ENCODE measurements around the gene ZNF438. TPM values are rescaled to one million over a fixed set of nuclear protein-coding genes. Genes with fewer than 3 reads are reported as not detected.

ZNF438 gene
- polyA plus RNA-seq, 3 donors = 5.4 to 11.1 (median 9.3) TPM

GRCh38 chr10:30834153-30834552, 197.5 kb downstream of the ZNF438 start:
- H3K27ac Mint-ChIP-seq = no peak overlapping the region
- no peaks in the 10 kb centered on the region for H3K27me3 Mint-ChIP-seq (ENCODE audit: low read depth in 3 of 3)
- intact Hi-C loops (cut with micrococcal nuclease) = no loop called here

GRCh38 chr10:30833628-30833970, 198.1 kb downstream of the ZNF438 start:
- Histone ChIP-seq H3K36me3 (replicated peaks in 1 of 2; ENCODE audit: control insufficient read depth in 1 of 2, insufficient read depth in 2 of 2, low read length in 2 of 2) (peaks cover 0 to 6% of the 10 kb centered on the region in 2 donors), H3K4me1 (ENCODE audit: control insufficient read depth in 1 of 2, insufficient read depth in 2 of 2, low read length in 2 of 2) (peaks cover 0 to 2% of the 10 kb centered on the region in 2 donors), H3K27me3 (ENCODE audit: control insufficient read depth in 2 of 2, insufficient read depth in 2 of 2, low read length in 2 of 2) (no peaks in the 10 kb centered on the region), H2AFZ (ENCODE audit: insufficient read depth, low read depth, low read length, poor library complexity, severe bottlenecking) (no peak overlapping the region), H3K4me2 (replicated peaks; ENCODE audit: extremely low read depth, low read length, poor library complexity, severe bottlenecking) (no peak overlapping the region), H3K9ac (ENCODE audit: insufficient read depth, low read length, poor library complexity, severe bottlenecking) (no peak overlapping the region), H3K27ac (ENCODE audit: low read depth in 1 of 2, low read length in 2 of 2) (no peak overlapping the region), H4K20me1 (ENCODE audit: insufficient read depth, low read length) (no peaks in the 10 kb centered on the region), H3K4me3 (replicated peaks in 1 of 3; ENCODE audit: low read depth in 2 of 3, low read length in 3 of 3) (no peak overlapping the region), H3K9me3 (replicated peaks in 1 of 2; ENCODE audit: control insufficient read depth in 1 of 2, insufficient read depth in 1 of 2, low read length in 2 of 2) (no peaks in the 10 kb centered on the region), H3K79me2 (ENCODE audit: insufficient read depth, low read length) (no peaks in the 10 kb centered on the region)
- no peak for TF ChIP-seq CTCF (IDR thresholded peaks at IDR 0.05)
- H3K27ac Mint-ChIP-seq = peak overlapping the region in 2 of 7 donors; percentile 26 to 70
- peaks cover 21 to 25% of the 10 kb centered on the region in 2 donors for H3K36me3 Mint-ChIP-seq
- intact Hi-C loops (cut with micrococcal nuclease) = no loop called here
- H3K4me1 Mint-ChIP-seq = peaks cover 2% of the 10 kb centered on the region
- no peaks in the 10 kb centered on the region for H3K27me3 Mint-ChIP-seq (ENCODE audit: low read depth in 3 of 3)
- peaks cover 0 to 3% (median 0%) of the 10 kb centered on the region in 7 donors for H3K9me3 Mint-ChIP-seq
- DNase-seq = no peak
- WGBS (ENCODE audit: insufficient coverage) = 93% methylated on average over 5 of the region's 5 CpGs
- no peak overlapping the region for H3K4me3 Mint-ChIP-seq

More at GRCh38 chr10:30834153-30834552, 197.5 kb downstream of the ZNF438 start:
- Histone ChIP-seq H3K27ac (ENCODE audit: low read depth in 1 of 2, low read length in 2 of 2) (no peak overlapping the region), H3K4me3 (replicated peaks in 1 of 3; ENCODE audit: low read depth in 2 of 3, low read length in 3 of 3) (no peak overlapping the region), H3K36me3 (replicated peaks in 1 of 2; ENCODE audit: control insufficient read depth in 1 of 2, insufficient read depth in 2 of 2, low read length in 2 of 2) (peaks cover 0 to 6% of the 10 kb centered on the region in 2 donors), H3K4me1 (ENCODE audit: control insufficient read depth in 1 of 2, insufficient read depth in 2 of 2, low read length in 2 of 2) (peaks cover 0 to 6% of the 10 kb centered on the region in 2 donors), H4K20me1 (ENCODE audit: insufficient read depth, low read length) (no peaks in the 10 kb centered on the region), H3K9me3 (replicated peaks in 1 of 2; ENCODE audit: control insufficient read depth in 1 of 2, insufficient read depth in 1 of 2, low read length in 2 of 2) (no peaks in the 10 kb centered on the region), H3K79me2 (ENCODE audit: insufficient read depth, low read length) (no peaks in the 10 kb centered on the region), H3K9ac (ENCODE audit: insufficient read depth, low read length, poor library complexity, severe bottlenecking) (no peak overlapping the region), H2AFZ (ENCODE audit: insufficient read depth, low read depth, low read length, poor library complexity, severe bottlenecking) (no peak overlapping the region), H3K4me2 (replicated peaks; ENCODE audit: extremely low read depth, low read length, poor library complexity, severe bottlenecking) (no peak overlapping the region), H3K27me3 (ENCODE audit: control insufficient read depth in 2 of 2, insufficient read depth in 2 of 2, low read length in 2 of 2) (no peaks in the 10 kb centered on the region)
- WGBS (ENCODE audit: insufficient coverage) = 100% methylated on average over 1 of the region's 4 CpGs
- peaks cover 21 to 25% of the 10 kb centered on the region in 2 donors for H3K36me3 Mint-ChIP-seq
- H3K4me1 Mint-ChIP-seq = peaks cover 4% of the 10 kb centered on the region
- no peak for DNase-seq
- H3K9me3 Mint-ChIP-seq = peaks cover 0 to 3% (median 0%) of the 10 kb centered on the region in 7 donors
- no peak overlapping the region for H3K4me3 Mint-ChIP-seq
- TF ChIP-seq CTCF (IDR thresholded peaks at IDR 0.05) = no peak
